HepG2 (cell line): ENCODE results near the gene ROS1. TPM values are rescaled to one million over a fixed set of nuclear protein-coding genes. Genes with fewer than 3 reads are reported as not detected.

Experiments used
- ATAD3A ChIP-seq: sonication (generic); formaldehyde crosslinking; IDR thresholded peaks from 2 replicates; pipeline ENCODE4 v1.4.0; 2020; ENCODE audit warnings: missing genetic modification reagents
- BRF2 ChIP-seq: sonication (generic); formaldehyde crosslinking; IDR thresholded peaks from 2 replicates; pipeline ENCODE4 v1.8.1; 2022; ENCODE audit warnings: mild to moderate bottlenecking, missing genetic modification reagents
- CTCF ChIP-seq: sonication (generic); formaldehyde crosslinking; IDR thresholded peaks from 2 replicates; pipeline ENCODE4 v1.5.0; 2020; ENCODE audit warnings: mild to moderate bottlenecking, missing genetic modification reagents, moderate library complexity
- FOXP1 ChIP-seq, 2 experiments: fragments of 450-650 bp in 1 of 2; IDR thresholded peaks; 2 replicates each; pipeline ENCODE4 v1.6.1; 2017 to 2018; ENCODE audit warnings: antibody characterized with exemption in 1 of 2
- GLMP ChIP-seq: sonication (generic); formaldehyde crosslinking; IDR thresholded peaks from 2 replicates; pipeline ENCODE4 v1.9.0; 2021; ENCODE audit warnings: missing genetic modification reagents, mild to moderate bottlenecking, borderline replicate concordance
- GRHL1 ChIP-seq: sonication (generic); formaldehyde crosslinking; conservative IDR thresholded peaks from 2 replicates; pipeline ENCODE4 v1.8.0; 2022; ENCODE audit warnings: missing genetic modification reagents
- KLF6 ChIP-seq: IDR thresholded peaks from 2 replicates; pipeline ENCODE4 v1.8.0; 2016; ENCODE audit warnings: missing biosample characterization, missing genetic modification reagents
- KMT2B ChIP-seq: IDR thresholded peaks from 2 replicates; pipeline ENCODE4 v1.6.1; 2016; ENCODE audit warnings: missing genetic modification reagents, missing compliant biosample characterization
- MBD4 ChIP-seq: IDR thresholded peaks from 2 replicates; pipeline ENCODE4 v1.6.1; 2012; ENCODE audit warnings: low read length, inconsistent platforms, borderline replicate concordance
- NFE2L1 ChIP-seq: sonication (generic); formaldehyde crosslinking; IDR thresholded peaks from 2 replicates; pipeline ENCODE4 v1.4.0; 2020; ENCODE audit warnings: missing genetic modification reagents, mild to moderate bottlenecking, borderline replicate concordance
- PATZ1 ChIP-seq: sonication (generic); formaldehyde crosslinking; IDR thresholded peaks from 2 replicates; pipeline ENCODE4 v1.4.0; 2020; ENCODE audit warnings: missing genetic modification reagents
- PCBP1 ChIP-seq: fragments of 200-400 bp; formaldehyde crosslinking; IDR thresholded peaks from 2 replicates; pipeline ENCODE4 v1.6.1; 2017; ENCODE audit warnings: mild to moderate bottlenecking, low read depth, low read length, borderline replicate concordance
- PHF5A ChIP-seq: IDR thresholded peaks from one replicate; pipeline ENCODE4 v1.6.1; 2018; ENCODE audit warnings: low read depth, missing genetic modification reagents; ENCODE audit not compliant: unreplicated experiment
- THAP8 ChIP-seq: sonication (generic); formaldehyde crosslinking; IDR thresholded peaks from 2 replicates; pipeline ENCODE4 v1.5.1; 2020; ENCODE audit warnings: missing genetic modification reagents, mild to moderate bottlenecking, borderline replicate concordance
- TSC22D2 ChIP-seq: sonication (generic); formaldehyde crosslinking; IDR thresholded peaks from 2 replicates; pipeline ENCODE4 v1.5.1; 2020; ENCODE audit warnings: missing genetic modification reagents, mild to moderate bottlenecking, borderline replicate concordance
- YEATS4 ChIP-seq: sonication (generic); formaldehyde crosslinking; IDR thresholded peaks from 2 replicates; pipeline ENCODE4 v1.4.0; 2020; ENCODE audit warnings: missing genetic modification reagents, borderline replicate concordance
- ZBTB3 ChIP-seq: sonication (generic); formaldehyde crosslinking; IDR thresholded peaks from 2 replicates; pipeline ENCODE4 v1.4.0; 2020; ENCODE audit warnings: low read depth, mild to moderate bottlenecking, moderate library complexity, missing genetic modification reagents, borderline replicate concordance
- ZFP62 ChIP-seq: sonication (generic); formaldehyde crosslinking; IDR thresholded peaks from 2 replicates; pipeline ENCODE4 v1.4.0; 2020; ENCODE audit warnings: missing genetic modification reagents
- ZMYM4 ChIP-seq: sonication (generic); formaldehyde crosslinking; IDR thresholded peaks from 2 replicates; pipeline ENCODE4 v1.8.1; 2023; ENCODE audit warnings: mild to moderate bottlenecking, missing genetic modification reagents
- ZSCAN29 ChIP-seq: sonication (generic); formaldehyde crosslinking; conservative IDR thresholded peaks from 2 replicates; pipeline ENCODE4 v1.4.0; 2020; ENCODE audit warnings: mild to moderate bottlenecking, missing genetic modification reagents
- polyA plus RNA-seq, 8 experiments: library from polyadenylated mRNA; depleted of rRNA in 3 of 8; stranded (reverse) in 7 of 8; unstranded in 1 of 8; fragments of >200 nt; fragmentation: Illumina TruSeq in 4 of 8; extraction: Trizol in 4 of 8; gene quantifications; 2 replicates each; pipeline versions ENCODE4 v1.2.1 to v1.2.3, GENCODE V29; 2011 to 2016; ENCODE audit warnings: low read depth in 4 of 8, missing spikeins in 1 of 8, mixed read lengths in 1 of 8; ENCODE audit not compliant: insufficient read depth in 1 of 8
- total RNA-seq, 5 experiments: library from RNA; depleted of rRNA; stranded (reverse); fragments of >200 nt; fragmentation: Illumina TruSeq; extraction: Trizol; gene quantifications; 2 replicates each; pipeline ENCODE4 v1.2.3, GENCODE V29; 2016; ENCODE audit warnings: low read depth in 1 of 5

The ROS1 gene
- total and polyA plus RNA-seq, 2 of the 13 experiments (the other 11 are each of a cell fraction or from before 2014, with no cell fraction given) = not detected

- TF ChIP-seq GRHL1 (CRISPR knock-in tag) = no peak
- TF ChIP-seq NFE2L1 (CRISPR knock-in tag) = no peak
- TF ChIP-seq PATZ1 (CRISPR knock-in tag) = peak; percentile 58
- TF ChIP-seq KMT2B (CRISPR knock-in tag) = peak; percentile 69
- peak; percentile 98 for TF ChIP-seq KLF6
- TF ChIP-seq FOXP1 (IDR thresholded peaks at IDR 0.05) = no peak
- peak; percentile 87 for TF ChIP-seq FOXP1 (CRISPR knock-in tag; IDR thresholded peaks at IDR 0.05)
- TF ChIP-seq GLMP (CRISPR knock-in tag) = no peak
- 0 out of 2 replicates have a peak, but pooled peaks have one; percentile 83 for TF ChIP-seq TSC22D2 (CRISPR knock-in tag)
- no peak for TF ChIP-seq ATAD3A (CRISPR knock-in tag)
- peak; percentile 70 for TF ChIP-seq PHF5A (CRISPR knock-in tag)
- peak; percentile 50; the same call in 1 of the 2 replicates for TF ChIP-seq ZMYM4 (CRISPR knock-in tag)
- TF ChIP-seq ZSCAN29 = no peak
- no peak for TF ChIP-seq ZFP62 (CRISPR knock-in tag)
- no peak for TF ChIP-seq THAP8
- no peak for TF ChIP-seq BRF2 (CRISPR knock-in tag)
- no peak for TF ChIP-seq CTCF (CRISPR knock-in tag)
- TF ChIP-seq YEATS4 (CRISPR knock-in tag) = no peak
- no peak for TF ChIP-seq ZBTB3 (CRISPR knock-in tag)
- TF ChIP-seq PCBP1 = no peak
- TF ChIP-seq MBD4 = peak; percentile 88; the same call in 1 of the 2 replicates
Observed at GRCh38 chr6:117441824-117442264, 16.1 kb upstream of the ROS1 start (continued).
